ENCODE measurements around the gene LGALSL. TPM values are rescaled to one million over a fixed set of nuclear protein-coding genes. Genes with fewer than 3 reads are reported as not detected.

Gene LGALSL
- total RNA-seq, 1 experiment from 2014 or later, result 23.8 TPM

GRCh38 chr2:64454386-64455332 lies 697 bp downstream of the LGALSL start:
- Histone ChIP-seq H3K23me2 (ENCODE audit: insufficient read length, low read depth, low read length, poor library complexity, severe bottlenecking) (peaks cover 11% of the 10 kb centered on the region), H3T11ph (ENCODE audit: low read length) (no peak overlapping the region), H2AFZ (ENCODE audit: low read length) (no peak overlapping the region), H2AK5ac (ENCODE audit: insufficient read length, low read length) (no peak overlapping the region), H3K27me3 (ENCODE audit: insufficient read depth, low read length) (no peaks in the 10 kb centered on the region), H3K9ac (ENCODE audit: extremely low read depth, insufficient read length, low read length) (peak overlapping the region; percentile 60), H3K4ac (ENCODE audit: low read depth, low read length) (no peak overlapping the region), H2BK20ac (ENCODE audit: low read depth, low read length, poor library complexity, severe bottlenecking) (no peak overlapping the region), H3K27ac (ENCODE audit: insufficient read length, low read depth, low read length) (no peak overlapping the region), H4K20me1 (ENCODE audit: control insufficient read depth, insufficient read depth, insufficient read length) (no peaks in the 10 kb centered on the region), H2BK120ac (ENCODE audit: low read depth, low read length, poor library complexity, severe bottlenecking) (no peak overlapping the region), H4K5ac (ENCODE audit: insufficient read length, low read depth, low read length) (no peak overlapping the region), H2BK12ac (ENCODE audit: insufficient read length, low read depth, low read length) (no peak overlapping the region), H3K79me2 (ENCODE audit: insufficient read depth, low read length) (no peaks in the 10 kb centered on the region), H3K14ac (ENCODE audit: insufficient read depth, low read length) (peak overlapping the region; percentile 28; the same call in 1 of the 2 replicates), H3K56ac (ENCODE audit: insufficient read length, low read depth, low read length) (no peak overlapping the region), H3K23ac (ENCODE audit: insufficient read length, low read depth, low read length) (no peak overlapping the region), H3K9me3 (ENCODE audit: control insufficient read depth, low read depth, low read length) (no peaks in the 10 kb centered on the region), H2BK15ac (ENCODE audit: low read depth, low read length) (no peak overlapping the region), H2BK5ac (ENCODE audit: insufficient read length, low read length) (no peak overlapping the region), H3K79me1 (ENCODE audit: insufficient read depth, low read depth, low read length, poor library complexity, severe bottlenecking) (no peaks in the 10 kb centered on the region), H3K4me1 (ENCODE audit: insufficient read depth, low read length) (peaks cover 9% of the 10 kb centered on the region; the same call in 1 of the 2 replicates), H3K4me2 (ENCODE audit: insufficient read depth, insufficient read length, low read length) (peak overlapping the region; percentile 83), H4K8ac (replicated peaks; ENCODE audit: insufficient read length, low read depth, low read length) (no peak overlapping the region), H3K18ac (ENCODE audit: insufficient read length, low read depth, low read length) (peak overlapping the region; percentile 38), H4K91ac (ENCODE audit: insufficient read length, low read depth, low read length) (no peak overlapping the region)
- no peak for TF ChIP-seq CTCF (conservative IDR thresholded peaks at IDR 0.05)
- peak overlapping the region in 2 of 3 experiments; percentile 27 to 34; a peak in 2 of 7 replicates for H3K27ac Mint-ChIP-seq
- peaks cover 5 to 29% (median 20%) of the 10 kb centered on the region in 3 experiments; a peak in 6 of 7 replicates for H3K36me3 Mint-ChIP-seq (ENCODE audit: insufficient read depth in 1 of 3, low read depth in 3 of 3)
- H3K27me3 Mint-ChIP-seq (ENCODE audit: low read depth), result no peaks in the 10 kb centered on the region; the same call in 1 of the 2 replicates
- H3K4me3 Mint-ChIP-seq, result peak overlapping the region; percentile 74 to 91
- no CpG with 5 or more reads among the region's 103 CpGs for WGBS (ENCODE audit: extremely low coverage, insufficient read length, low lambda C conversion rate)
- H3K9me3 Mint-ChIP-seq, result no peaks in the 10 kb centered on the region
- H3K4me1 Mint-ChIP-seq, result peaks cover 42% of the 10 kb centered on the region in 2 experiments
- peak; percentile 57 for DNase-seq

Measured in H9 (cell line).